Fibroblast of peridontal ligament (primary cell): ENCODE data around the gene MRPL52.

Source experiments
- DNase-seq: peaks from one replicate; pipeline ENCODE4 v3.0.0-alpha.2; 2010; ENCODE audit errors: extremely low read depth

Gene MRPL52

GRCh38 chr14:22882064-22882463, 52.4 kb downstream of the MRPL52 start:
- DNase-seq: no peak

GRCh38 chr14:22882529-22883172, 53.0 kb downstream of the MRPL52 start:
- peak; percentile 26 for DNase-seq

- no peak for DNase-seq
Measured at GRCh38 chr14:22883173-22883976, 53.7 kb downstream of the MRPL52 start, which contains the start of gene REM2. Gene REM2, plus strand, starts transcription at chr14:22883222. Its CDS starts 66 bp downstream, at chr14:22883288.

GRCh38 chr14:22884076-22884737, 54.5 kb downstream of the MRPL52 start:
- no peak for DNase-seq
